Natural killer cell treated with Interleukin-12 subunit alpha and Interleukin-12 subunit beta and Interleukin-15 and Interleukin-18, amount 100 ng/mL, for 72 hours (primary cell): Measurements from ENCODE around the gene FCN1. TPM values are rescaled to one million over a fixed set of nuclear protein-coding genes. Genes with fewer than 3 reads are reported as not detected.

Source experiments
- ATAC-seq, 2 donors: fragments of 150-1000 bp; cut with Tn5 transposase in 1 of 2; sonication (Bioruptor Pico), chemical (Tn5 transposase) in 1 of 2; 2 replicates each; pipeline ENCODE4 v1.10.0; 2021
- DNase-seq: peaks from one replicate; pipeline ENCODE4 v3.0.0; 2022; ENCODE audit warnings: low spot score
- H3K27ac Mint-ChIP-seq, 2 donors: 1 replicate in 1 of 2; 2 replicates in 1 of 2; pipeline ENCODE4 v1.8.0; 2022; ENCODE audit warnings: mixed read lengths in 2 of 2, mild to moderate bottlenecking in 1 of 2, moderate library complexity in 1 of 2
- H3K27me3 Mint-ChIP-seq, 2 donors: 1 replicate in 1 of 2; 2 replicates in 1 of 2; pipeline ENCODE4 v1.8.0; 2022; ENCODE audit warnings: mixed read lengths in 2 of 2
- H3K36me3 Mint-ChIP-seq: one replicate; pipeline ENCODE4 v1.8.0; 2022; ENCODE audit warnings: mixed read lengths
- H3K4me1 Mint-ChIP-seq, 2 donors: 1 replicate in 1 of 2; 2 replicates in 1 of 2; pipeline ENCODE4 v1.8.0; 2022; ENCODE audit warnings: low read depth in 2 of 2, mixed read lengths in 2 of 2, mild to moderate bottlenecking in 1 of 2
- H3K4me3 Mint-ChIP-seq: one replicate; pipeline ENCODE4 v1.8.0; 2022; ENCODE audit warnings: mixed read lengths
- H3K9me3 Mint-ChIP-seq: 2 replicates; pipeline ENCODE4 v1.8.0; 2022; ENCODE audit warnings: mixed read lengths
- total RNA-seq, 2 donors: library from RNA; stranded (reverse); gene quantifications; one replicate each; pipeline ENCODE4 v1.2.3, GENCODE V29; 2022

FCN1 gene
- total RNA-seq = not detected

- H3K27me3 Mint-ChIP-seq = peaks cover 0 to 7% of the 10 kb centered on the region in 2 donors
- peaks cover 4% of the 10 kb centered on the region for H3K9me3 Mint-ChIP-seq
- DNase-seq = no peak
- H3K36me3 Mint-ChIP-seq = no peaks in the 10 kb centered on the region
- H3K27ac Mint-ChIP-seq = no peak within 1 kb of the TSS
- no peaks in the 10 kb centered on the region for H3K4me1 Mint-ChIP-seq
- peak in 1 of 2 donors; percentile 12 for ATAC-seq
- no peak within 1 kb of the TSS for H3K4me3 Mint-ChIP-seq
These were observed at the start of gene FCN1 for GRCh38 chr9:134917431-134918373. Gene FCN1, minus strand, starts transcription at chr9:134917912. Its CDS starts 41 bp downstream, at chr9:134917871.

GRCh38 chr9:134966697-134967546 lies 49.2 kb upstream of the FCN1 start:
- Mint-ChIP-seq H3K27ac (no peak overlapping the region), H3K4me3 (no peak overlapping the region), H3K27me3 (peaks cover 5 to 6% of the 10 kb centered on the region in 2 donors), H3K36me3 (no peaks in the 10 kb centered on the region), H3K9me3 (no peaks in the 10 kb centered on the region), H3K4me1 (peaks cover 0 to 2% of the 10 kb centered on the region in 2 donors)
- DNase-seq = peak; percentile 52
- ATAC-seq = no peak

DNA sequence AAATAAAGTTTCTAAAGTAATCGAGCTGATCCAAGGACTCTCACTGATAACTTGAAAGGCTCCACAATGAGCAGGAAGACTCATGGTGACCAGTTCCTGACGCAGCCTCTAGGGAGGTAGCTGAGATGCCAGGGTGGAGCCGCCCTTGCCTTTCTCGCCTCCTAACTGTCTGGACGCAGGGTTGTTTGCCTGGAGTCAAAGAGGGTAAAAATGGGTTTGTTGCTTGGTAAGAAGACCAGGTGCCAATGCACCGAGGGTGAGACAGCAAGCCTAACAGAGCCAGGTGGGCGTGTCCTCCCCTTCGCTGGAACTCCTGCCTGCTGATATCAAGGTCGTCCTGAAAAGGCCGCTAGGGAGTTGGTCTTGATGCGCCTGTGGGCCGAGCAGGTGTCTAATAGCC lies 48.6 kb upstream of the FCN1 start:
- Mint-ChIP-seq H3K4me3 (no peak overlapping the region), H3K36me3 (no peaks in the 10 kb centered on the region), H3K27ac (no peak overlapping the region)

DNA sequence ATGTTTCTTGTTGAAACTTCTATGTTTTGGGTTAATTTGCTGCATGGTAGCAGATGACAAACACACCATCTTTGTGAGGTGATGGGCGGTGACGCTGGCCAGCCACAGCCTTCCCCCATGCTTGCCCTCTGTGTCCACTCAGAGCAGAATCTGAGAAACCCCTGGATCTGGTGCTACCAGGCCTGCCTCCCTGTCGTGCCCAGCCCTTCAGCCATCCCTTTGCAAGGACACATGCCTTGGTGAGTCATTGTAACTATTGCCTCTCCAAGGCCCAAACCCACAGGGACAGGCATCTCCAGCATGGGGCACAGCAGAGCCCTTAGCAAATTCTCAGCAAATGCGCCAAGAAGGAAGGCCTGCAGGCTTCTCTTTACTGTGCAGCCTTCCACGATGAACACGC lies 48.1 kb upstream of the FCN1 start:
- no peaks in the 10 kb centered on the region for H3K36me3 Mint-ChIP-seq
- H3K27ac Mint-ChIP-seq = no peak overlapping the region
- H3K27me3 Mint-ChIP-seq = peaks cover 3 to 6% of the 10 kb centered on the region in 2 donors
- H3K4me1 Mint-ChIP-seq = peaks cover 0 to 2% of the 10 kb centered on the region in 2 donors
- H3K9me3 Mint-ChIP-seq = no peaks in the 10 kb centered on the region
- ATAC-seq (no peak), DNase-seq (peak; percentile 37)
- no peak overlapping the region for H3K4me3 Mint-ChIP-seq

More for the DNA sequence above, 48.6 kb upstream of the FCN1 start:
- DNase-seq (peak; percentile 44), ATAC-seq (no peak)
- H3K9me3 Mint-ChIP-seq = no peaks in the 10 kb centered on the region
- H3K4me1 Mint-ChIP-seq = peaks cover 0 to 2% of the 10 kb centered on the region in 2 donors
- peaks cover 3 to 6% of the 10 kb centered on the region in 2 donors for H3K27me3 Mint-ChIP-seq

DNA sequence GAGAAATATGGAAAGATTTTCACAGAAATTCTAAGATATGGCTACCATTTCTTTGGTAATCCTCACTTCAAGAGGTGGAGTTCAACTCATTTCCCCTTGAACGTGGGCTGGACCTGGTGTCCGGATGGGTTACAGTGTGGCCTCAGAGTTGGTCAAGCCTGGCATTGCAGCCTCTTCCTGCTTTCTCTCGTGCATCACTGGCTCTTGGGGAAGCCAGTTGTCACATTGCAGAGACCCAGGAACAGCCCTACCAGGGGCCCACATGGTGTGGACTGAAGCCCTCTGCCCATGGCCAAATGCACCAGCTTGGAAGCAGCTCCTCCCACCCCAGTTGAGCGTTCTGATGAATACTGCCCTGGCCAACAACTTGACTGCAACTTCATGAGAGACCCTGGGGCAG lies 47.7 kb upstream of the FCN1 start:
- peak; percentile 38 for DNase-seq
- peaks cover 0 to 2% of the 10 kb centered on the region in 2 donors for H3K4me1 Mint-ChIP-seq
- no peak overlapping the region for H3K4me3 Mint-ChIP-seq
- H3K9me3 Mint-ChIP-seq = no peaks in the 10 kb centered on the region
- ATAC-seq = no peak
- peaks cover 3 to 6% of the 10 kb centered on the region in 2 donors for H3K27me3 Mint-ChIP-seq
- H3K27ac Mint-ChIP-seq = no peak overlapping the region
- H3K36me3 Mint-ChIP-seq = no peaks in the 10 kb centered on the region

DNA sequence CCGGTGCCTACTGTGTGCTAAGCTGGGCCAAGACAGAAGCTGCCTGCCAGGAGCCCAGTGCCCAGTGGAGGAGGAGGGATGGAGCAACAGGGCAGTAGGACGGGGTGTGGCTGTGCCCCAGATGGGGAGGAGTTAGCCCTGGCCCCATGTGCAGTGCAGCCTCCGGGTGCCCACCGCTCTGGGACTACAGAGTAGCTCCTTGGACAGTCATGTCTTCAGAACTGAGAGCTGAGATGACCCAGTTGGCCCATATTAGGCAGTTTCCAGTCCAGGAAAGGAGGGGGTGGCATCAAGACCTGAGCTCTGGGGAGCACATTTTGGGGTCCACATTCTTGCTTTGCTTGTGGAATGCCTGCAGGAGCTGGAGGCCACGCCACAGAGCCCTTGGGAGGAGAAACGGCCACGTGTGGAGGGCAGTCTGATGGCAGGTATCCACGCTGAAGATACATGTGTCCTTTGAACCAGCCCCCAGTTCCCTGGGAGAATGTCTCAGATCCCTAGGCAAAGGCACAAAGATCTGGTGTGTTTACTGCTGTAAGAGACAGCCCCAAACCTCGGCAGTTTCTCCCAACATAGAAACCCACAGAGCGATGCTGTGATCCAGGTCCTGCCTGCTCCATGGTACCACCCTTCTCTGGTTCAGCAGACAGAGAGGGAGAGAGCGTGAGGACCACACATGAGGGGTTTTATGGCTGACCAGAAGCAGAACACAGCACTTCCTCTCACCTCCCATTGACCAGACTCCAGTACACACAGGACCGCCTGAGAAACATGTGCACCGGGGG lies 46.8 kb upstream of the FCN1 start:
- H3K27ac Mint-ChIP-seq = no peak overlapping the region
- no peak overlapping the region for H3K4me3 Mint-ChIP-seq
- no peaks in the 10 kb centered on the region for H3K27me3 Mint-ChIP-seq
- peak; percentile 39 for DNase-seq
- no peaks in the 10 kb centered on the region for H3K9me3 Mint-ChIP-seq
- no peaks in the 10 kb centered on the region for H3K4me1 Mint-ChIP-seq
- H3K36me3 Mint-ChIP-seq = no peaks in the 10 kb centered on the region
- ATAC-seq = no peak

DNA sequence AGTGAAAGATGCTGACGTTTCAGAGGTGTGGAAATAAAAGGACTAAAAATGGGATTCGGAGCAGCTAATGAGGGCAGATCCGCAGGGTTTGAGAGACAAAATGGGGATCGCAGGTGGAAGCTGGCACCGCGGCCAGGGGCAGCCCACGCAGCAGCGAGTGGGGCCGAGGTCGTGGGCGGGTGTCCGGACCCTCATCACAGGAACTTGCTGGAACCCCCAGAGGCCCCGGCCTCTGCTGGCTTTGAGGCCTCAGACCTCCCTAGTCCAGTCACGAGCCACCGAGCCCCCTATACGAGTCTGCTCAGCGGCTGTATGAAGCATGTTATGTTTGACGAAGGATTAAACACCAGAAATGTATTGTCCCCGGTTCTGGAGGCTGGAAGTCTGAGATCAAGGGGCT lies 45.8 kb upstream of the FCN1 start:
- H3K27me3 Mint-ChIP-seq = no peaks in the 10 kb centered on the region
- no peaks in the 10 kb centered on the region for H3K36me3 Mint-ChIP-seq
- no peaks in the 10 kb centered on the region for H3K4me1 Mint-ChIP-seq
- H3K4me3 Mint-ChIP-seq = no peak overlapping the region
- H3K27ac Mint-ChIP-seq = no peak overlapping the region
- no peaks in the 10 kb centered on the region for H3K9me3 Mint-ChIP-seq
- DNase-seq = peak; percentile 29
- no peak for ATAC-seq

DNA sequence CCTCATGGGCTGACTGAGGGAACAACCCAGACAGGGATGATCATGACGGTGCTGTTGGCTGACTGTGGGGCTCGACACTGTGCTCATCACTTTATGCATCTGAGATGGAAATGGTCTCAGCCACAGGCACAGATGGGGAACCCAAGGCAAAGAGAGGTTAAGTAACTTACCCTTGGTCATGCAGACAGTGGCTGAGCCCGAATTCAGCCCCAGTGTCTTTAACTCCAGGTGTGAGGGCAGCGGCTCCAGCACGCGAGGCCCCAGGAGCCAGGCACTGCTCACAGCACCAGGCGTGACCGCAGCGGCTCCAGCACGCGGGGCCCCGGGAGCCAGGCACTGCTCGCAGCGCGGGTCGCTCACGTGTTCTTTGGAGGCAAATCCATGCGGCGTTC lies 45.3 kb upstream of the FCN1 start:
- Mint-ChIP-seq H3K27ac (no peak overlapping the region), H3K27me3 (no peaks in the 10 kb centered on the region), H3K36me3 (no peaks in the 10 kb centered on the region), H3K4me1 (no peaks in the 10 kb centered on the region), H3K9me3 (no peaks in the 10 kb centered on the region), H3K4me3 (no peak overlapping the region)
- ATAC-seq (no peak), DNase-seq (peak; percentile 51)

GRCh38 chr9:134962065-134962972 lies 44.6 kb upstream of the FCN1 start:
- DNase-seq (peak; percentile 39), ATAC-seq (no peak)
- Mint-ChIP-seq H3K4me1 (no peaks in the 10 kb centered on the region), H3K4me3 (no peak overlapping the region), H3K27ac (no peak overlapping the region), H3K36me3 (no peaks in the 10 kb centered on the region), H3K27me3 (no peaks in the 10 kb centered on the region), H3K9me3 (no peaks in the 10 kb centered on the region)

GRCh38 chr9:134961331-134962064 lies 43.8 kb upstream of the FCN1 start:
- ATAC-seq (no peak), DNase-seq (peak; percentile 41)
- H3K4me3 Mint-ChIP-seq = no peak overlapping the region
- no peaks in the 10 kb centered on the region for H3K27me3 Mint-ChIP-seq
- no peaks in the 10 kb centered on the region for H3K36me3 Mint-ChIP-seq
- H3K9me3 Mint-ChIP-seq = no peaks in the 10 kb centered on the region
- H3K4me1 Mint-ChIP-seq = no peaks in the 10 kb centered on the region
- H3K27ac Mint-ChIP-seq = no peak overlapping the region

DNA sequence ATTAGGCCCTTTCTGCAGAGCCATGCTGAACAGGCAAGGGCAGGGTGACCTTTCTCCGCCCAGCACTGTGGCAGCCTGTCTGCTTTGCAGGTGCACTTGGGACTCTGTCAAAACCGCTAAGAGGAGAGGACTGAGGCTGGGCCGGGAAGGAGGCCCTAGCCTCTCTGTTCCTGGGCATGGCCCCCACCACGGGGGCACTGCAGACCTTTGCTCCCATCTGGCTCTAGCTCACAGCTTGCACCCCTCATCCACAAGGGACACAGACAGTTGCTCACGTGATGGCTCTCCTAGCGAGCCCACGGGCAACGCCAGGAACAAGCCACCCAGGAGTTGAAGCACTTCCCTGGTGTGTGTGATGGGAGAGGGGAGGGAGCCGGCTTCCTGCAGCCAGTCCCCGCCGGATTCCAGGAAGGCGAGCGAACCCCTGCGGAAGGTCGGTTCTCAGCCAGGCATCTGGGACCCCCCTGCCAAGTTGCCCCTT lies 43.0 kb upstream of the FCN1 start:
- Mint-ChIP-seq H3K9me3 (no peaks in the 10 kb centered on the region), H3K4me1 (no peaks in the 10 kb centered on the region), H3K27me3 (no peaks in the 10 kb centered on the region), H3K27ac (no peak overlapping the region), H3K36me3 (no peaks in the 10 kb centered on the region), H3K4me3 (no peak overlapping the region)
- DNase-seq (peak; percentile 46), ATAC-seq (no peak)

DNA sequence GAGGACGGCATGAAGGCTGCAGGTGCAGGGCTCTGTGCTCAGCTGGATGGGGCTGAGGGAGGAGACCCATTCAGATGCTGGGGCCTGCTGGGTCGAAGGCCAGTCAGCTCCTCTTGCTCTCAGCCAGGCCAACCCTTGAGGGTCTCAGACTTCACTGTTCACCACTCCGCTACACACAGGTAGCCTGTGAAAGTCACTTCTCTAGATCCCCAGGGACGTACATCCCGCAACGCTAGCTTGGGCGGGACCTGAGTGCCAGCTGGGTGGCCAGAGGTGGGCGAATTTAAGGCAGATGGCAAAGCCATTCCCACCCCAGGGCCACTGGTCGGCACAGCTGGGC lies 42.2 kb upstream of the FCN1 start:
- H3K9me3 Mint-ChIP-seq = no peaks in the 10 kb centered on the region
- H3K36me3 Mint-ChIP-seq = no peaks in the 10 kb centered on the region
- no peaks in the 10 kb centered on the region for H3K4me1 Mint-ChIP-seq
- peak; percentile 40 for DNase-seq
- ATAC-seq = no peak
- H3K27me3 Mint-ChIP-seq = no peaks in the 10 kb centered on the region
- no peak overlapping the region for H3K27ac Mint-ChIP-seq
- no peak overlapping the region for H3K4me3 Mint-ChIP-seq
